ENCODE measurements around the gene CTDSPL. TPM values are rescaled to one million over a fixed set of nuclear protein-coding genes. Genes with fewer than 3 reads are reported as not detected.
A peak's percentile ranks its signal among the peaks of the same experiment; 100 is the strongest.

The CTDSPL gene
- total and polyA plus RNA-seq, 2 of the 13 experiments (the other 11 are each of a cell fraction or from before 2014, with no cell fraction given) = 26.1 to 142 TPM

- no peak for TF ChIP-seq ZNF333 (CRISPR knock-in tag; IDR thresholded peaks at IDR 0.05; ENCODE audit: borderline replicate concordance)
These were observed 37.5 kb downstream of the CTDSPL start (continued) for GRCh38 chr3:37899101-37899707.

- BruUV-seq (replicated peaks) = no TSS peak
These were observed 38.1 kb downstream of the CTDSPL start for GRCh38 chr3:37899711-37900306.

More at GRCh38 chr3:37899711-37900306, 38.1 kb downstream of the CTDSPL start:
- Histone ChIP-seq H3K27me3 (ENCODE audit: control insufficient read depth in 1 of 2, insufficient read depth in 2 of 2, low read length in 2 of 2) (no peaks in the 10 kb centered on the region), H4K20me1 (ENCODE audit: insufficient read depth, low read length) (no peaks in the 10 kb centered on the region; the same call in 1 of the 2 replicates), H3K4me2 (ENCODE audit: low read depth, low read length) (no peak overlapping the region), H2AFZ (ENCODE audit: low read length) (no peak overlapping the region), H3K9me3 (ENCODE audit: low read length) (no peaks in the 10 kb centered on the region), H3K4me3 (replicated peaks in 1 of 3; ENCODE audit: insufficient read depth in 1 of 3, low read depth in 2 of 3, low read length in 3 of 3) (no peak overlapping the region), H3K27ac (ENCODE audit: extremely low read length, insufficient read depth, low read length) (no peak overlapping the region), H3K9ac (ENCODE audit: insufficient read depth, low read depth, low read length) (no peak overlapping the region), H3K36me3 (replicated peaks in 1 of 2; ENCODE audit: control insufficient read depth in 1 of 2, insufficient read depth in 2 of 2, low read length in 2 of 2) (peaks cover 7 to 27% of the 10 kb centered on the region in 2 experiments; a peak in 3 of 5 replicates), H3K4me1 (ENCODE audit: insufficient read depth, low read length) (peaks cover 64% of the 10 kb centered on the region), H3K79me2 (ENCODE audit: insufficient read depth, low read length) (peaks cover 95% of the 10 kb centered on the region)
- 96% methylated on average over 3 of the region's 3 CpGs for WGBS (ENCODE audit: low lambda C conversion rate)
- FAIRE-seq (no peak), ATAC-seq (no peak), DNase-seq (ENCODE audit: low spot score) (no peak)
- intact Hi-C loops (cut with micrococcal nuclease; ENCODE audit: unreplicated experiment) (no loop called here), in situ Hi-C loops (cut with HindIII; ENCODE audit: extremely low pct_ligation_motif_present, low pct_unique_long_range_greater_than_20kb) (no loop called here)
- ChIA-PET CTCF (ENCODE audit: low intra/inter-chr PET ratio, low total read pairs) (no interaction called here), POLR2A (interaction anchor here (1.2 kb wide), 1 partner anchor 10 kb away, joined by 3 read pairs; no protein-coding TSS in a partner anchor)
- no peak for TF ChIP-seq MAZ (IDR thresholded peaks at IDR 0.05; ENCODE audit: borderline replicate concordance, low read depth, low read length)
- no peak for TF ChIP-seq MAZ (CRISPR knock-in tag; IDR thresholded peaks at IDR 0.05; ENCODE audit: low read depth)
- no peak for TF ChIP-seq E2F2 (CRISPR knock-in tag; IDR thresholded peaks at IDR 0.05; ENCODE audit: borderline replicate concordance)
- no peak for TF ChIP-seq EHMT2 (IDR thresholded peaks at IDR 0.05; ENCODE audit: borderline replicate concordance, low read depth, low read length)
- TF ChIP-seq MYNN (CRISPR knock-in tag; IDR thresholded peaks at IDR 0.05; ENCODE audit: low read depth) = no peak
- 0 out of 2 replicates have a peak, but pooled peaks have one; percentile 37 for TF ChIP-seq ZNF629 (CRISPR knock-in tag; conservative IDR thresholded peaks at IDR 0.05)

All from HepG2 (cell line).